ENCODE data around the gene CBLIF. TPM values are rescaled to one million over a fixed set of nuclear protein-coding genes. Genes with fewer than 3 reads are reported as not detected.
A peak's percentile ranks its signal among the peaks of the same experiment; 100 is the strongest.

The CBLIF gene
- total RNA-seq, 1 experiment from 2014 or later: not detected

DNA sequence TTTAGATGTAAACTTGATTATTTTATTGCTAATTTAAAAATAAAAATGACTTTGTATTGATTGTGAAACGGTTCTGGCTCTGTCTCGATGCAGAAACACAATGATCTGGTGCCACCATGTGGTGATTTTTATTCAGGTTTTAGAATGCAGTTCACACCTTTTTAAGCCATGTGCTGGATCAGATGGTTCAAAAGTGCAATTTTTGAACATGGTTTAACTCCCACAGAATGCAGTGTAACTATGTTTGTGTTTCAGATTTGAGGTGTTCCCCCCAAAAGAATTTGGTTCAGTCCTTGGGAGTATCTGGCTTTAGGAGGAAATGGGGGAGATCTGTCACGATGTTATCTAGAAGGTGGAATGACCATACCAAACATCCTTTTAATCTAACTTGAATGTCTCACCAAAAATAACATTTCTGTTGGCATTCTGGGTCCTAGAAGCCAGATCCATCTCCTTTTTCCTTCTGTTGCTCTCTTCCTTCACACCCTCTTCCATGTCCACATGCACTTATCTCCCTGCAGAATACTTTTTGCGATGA, 42.6 kb downstream of the CBLIF start:
- peak; percentile 70 for DNase-seq (ENCODE audit: low spot score)
- POLR2A ChIA-PET (ENCODE audit: low non-redundant PET): no interaction called here
- Histone ChIP-seq H3K27me3 (replicated peaks; ENCODE audit: insufficient read depth, low read depth, low read length, poor library complexity) (no peaks in the 10 kb centered on the region), H3K4me1 (ENCODE audit: insufficient read depth, low read length, poor library complexity, severe bottlenecking) (no peaks in the 10 kb centered on the region), H3K36me3 (ENCODE audit: insufficient read depth, low read length, poor library complexity, severe bottlenecking) (peaks cover 18% of the 10 kb centered on the region), H3K27ac (ENCODE audit: low read depth, low read length, poor library complexity, severe bottlenecking) (no peak overlapping the region), H3K4me3 (ENCODE audit: low read depth, low read length, poor library complexity, severe bottlenecking) (no peak overlapping the region), H3K9me3 (ENCODE audit: low read depth, low read length, poor library complexity, severe bottlenecking) (no peaks in the 10 kb centered on the region)
- intact Hi-C loops (cut with micrococcal nuclease; ENCODE audit: unreplicated experiment): loop anchor here (1.0 to 2.0 kb wide), 2 partner anchors 48 to 266 kb away; no protein-coding TSS in a partner anchor
- CTCF ChIA-PET: no interaction called here
- TF ChIP-seq, protein P1, sequence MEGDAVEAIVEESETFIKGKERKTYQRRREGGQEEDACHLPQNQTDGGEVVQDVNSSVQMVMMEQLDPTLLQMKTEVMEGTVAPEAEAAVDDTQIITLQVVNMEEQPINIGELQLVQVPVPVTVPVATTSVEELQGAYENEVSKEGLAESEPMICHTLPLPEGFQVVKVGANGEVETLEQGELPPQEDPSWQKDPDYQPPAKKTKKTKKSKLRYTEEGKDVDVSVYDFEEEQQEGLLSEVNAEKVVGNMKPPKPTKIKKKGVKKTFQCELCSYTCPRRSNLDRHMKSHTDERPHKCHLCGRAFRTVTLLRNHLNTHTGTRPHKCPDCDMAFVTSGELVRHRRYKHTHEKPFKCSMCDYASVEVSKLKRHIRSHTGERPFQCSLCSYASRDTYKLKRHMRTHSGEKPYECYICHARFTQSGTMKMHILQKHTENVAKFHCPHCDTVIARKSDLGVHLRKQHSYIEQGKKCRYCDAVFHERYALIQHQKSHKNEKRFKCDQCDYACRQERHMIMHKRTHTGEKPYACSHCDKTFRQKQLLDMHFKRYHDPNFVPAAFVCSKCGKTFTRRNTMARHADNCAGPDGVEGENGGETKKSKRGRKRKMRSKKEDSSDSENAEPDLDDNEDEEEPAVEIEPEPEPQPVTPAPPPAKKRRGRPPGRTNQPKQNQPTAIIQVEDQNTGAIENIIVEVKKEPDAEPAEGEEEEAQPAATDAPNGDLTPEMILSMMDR (conservative IDR thresholded peaks at IDR 0.05; ENCODE audit: low read depth, low read length): peak; percentile 82
- TF ChIP-seq EZH2 (IDR thresholded peaks at IDR 0.05; ENCODE audit: borderline replicate concordance, low read depth, low read length, poor library complexity, severe bottlenecking): no peak
- BruUV-seq (replicated peaks): no TSS peak

DNA sequence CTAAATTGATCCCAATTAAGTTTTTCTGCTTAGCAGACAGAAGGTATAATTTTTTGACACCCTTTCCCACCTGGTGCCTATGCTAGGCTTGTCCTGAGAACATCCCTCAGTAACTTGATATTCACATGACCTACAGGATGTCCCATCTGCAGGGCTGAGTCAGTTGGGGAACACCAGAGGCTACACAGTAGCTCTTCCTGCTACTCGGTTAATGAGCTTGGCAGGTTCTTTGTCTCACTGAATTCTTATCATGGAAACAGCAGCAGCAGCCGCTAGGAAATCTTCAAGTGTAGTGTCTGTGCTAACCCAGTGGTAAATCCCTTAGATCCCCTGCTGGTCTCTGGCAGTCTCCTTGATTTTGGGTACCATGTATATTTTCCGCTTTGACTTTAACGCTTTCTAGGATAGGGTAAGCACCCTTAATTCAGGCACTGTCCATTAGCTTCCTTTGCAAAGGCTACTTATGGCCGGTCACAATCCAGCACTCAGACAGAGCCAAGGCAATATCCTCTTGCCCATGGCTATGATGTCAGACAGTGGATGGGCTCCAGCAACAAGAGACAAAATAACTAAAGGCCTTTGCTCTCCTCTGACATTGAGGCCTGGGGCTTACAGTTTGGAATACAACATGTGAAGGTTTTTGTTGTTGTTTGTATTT, 43.2 kb downstream of the CBLIF start:
- no peaks in the 10 kb centered on the region for H3K27me3 ChIP-seq (replicated peaks; ENCODE audit: insufficient read depth, low read depth, low read length, poor library complexity)
- no peak overlapping the region for H3K27ac ChIP-seq (ENCODE audit: low read depth, low read length, poor library complexity, severe bottlenecking)
- DNase-seq (ENCODE audit: low spot score): peak; percentile 35
- H3K9me3 ChIP-seq (ENCODE audit: low read depth, low read length, poor library complexity, severe bottlenecking): no peaks in the 10 kb centered on the region
- no peak overlapping the region for H3K4me3 ChIP-seq (ENCODE audit: low read depth, low read length, poor library complexity, severe bottlenecking)
- POLR2A ChIA-PET (ENCODE audit: low non-redundant PET): interaction anchor here (0.6 kb wide), 1 partner anchor 116 kb away, joined by 3 read pairs; no protein-coding TSS in a partner anchor
- CTCF ChIA-PET: interaction anchor here (1.4 kb wide), 1 partner anchor 47 kb away, joined by 5 read pairs; the partner anchor contains the start of gene STX3
- intact Hi-C loops (cut with micrococcal nuclease; ENCODE audit: unreplicated experiment): loop anchor here (1.0 to 2.0 kb wide), 2 partner anchors 48 to 265 kb away; no protein-coding TSS in a partner anchor
- H3K4me1 ChIP-seq (ENCODE audit: insufficient read depth, low read length, poor library complexity, severe bottlenecking): no peaks in the 10 kb centered on the region
- H3K36me3 ChIP-seq (ENCODE audit: insufficient read depth, low read length, poor library complexity, severe bottlenecking): peaks cover 16% of the 10 kb centered on the region
- TF ChIP-seq, protein P1 (conservative IDR thresholded peaks at IDR 0.05; ENCODE audit: low read depth, low read length): no peak
- TF ChIP-seq EZH2 (IDR thresholded peaks at IDR 0.05; ENCODE audit: borderline replicate concordance, low read depth, low read length, poor library complexity, severe bottlenecking): no peak
- BruUV-seq (replicated peaks): no TSS peak

DNA sequence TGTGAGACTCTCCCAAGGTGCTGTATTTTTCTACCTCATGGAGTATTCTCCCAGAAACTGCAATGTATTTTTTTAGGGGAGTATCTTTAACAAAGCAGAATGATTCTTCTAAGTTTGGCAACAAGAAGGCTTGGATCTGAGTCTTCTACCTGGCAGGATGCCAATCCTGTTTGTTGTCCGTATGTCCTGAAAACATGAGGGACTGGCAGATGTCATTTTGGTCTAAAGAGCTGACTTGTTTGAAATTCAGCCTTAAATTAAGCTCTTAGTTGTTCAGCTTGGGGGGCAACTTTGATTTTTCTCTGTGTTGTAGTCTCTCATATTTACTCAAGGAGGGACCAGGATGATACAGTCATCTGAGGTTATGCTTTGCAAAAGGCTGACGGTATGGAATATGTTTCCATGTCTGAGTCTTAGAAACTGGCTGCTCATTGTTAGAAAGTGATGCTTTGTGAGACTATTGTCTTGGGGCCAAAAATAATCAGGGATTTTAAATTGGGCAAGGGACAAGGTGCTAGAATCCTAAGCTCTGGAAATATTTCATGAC, 44.1 kb downstream of the CBLIF start:
- peaks cover 8% of the 10 kb centered on the region for H3K36me3 ChIP-seq (ENCODE audit: insufficient read depth, low read length, poor library complexity, severe bottlenecking)
- no peak for TF ChIP-seq EZH2 (IDR thresholded peaks at IDR 0.05; ENCODE audit: borderline replicate concordance, low read depth, low read length, poor library complexity, severe bottlenecking)
- TF ChIP-seq, protein P1 (conservative IDR thresholded peaks at IDR 0.05; ENCODE audit: low read depth, low read length): no peak
- H3K9me3 ChIP-seq (ENCODE audit: low read depth, low read length, poor library complexity, severe bottlenecking): no peaks in the 10 kb centered on the region
- H3K27ac ChIP-seq (ENCODE audit: low read depth, low read length, poor library complexity, severe bottlenecking): no peak overlapping the region
- DNase-seq (ENCODE audit: low spot score): no peak
- POLR2A ChIA-PET (ENCODE audit: low non-redundant PET): interaction anchor here (0.6 kb wide), 1 partner anchor 117 kb away, joined by 3 read pairs; no protein-coding TSS in a partner anchor
- no peaks in the 10 kb centered on the region for H3K27me3 ChIP-seq (replicated peaks; ENCODE audit: insufficient read depth, low read depth, low read length, poor library complexity)
- no peak overlapping the region for H3K4me3 ChIP-seq (ENCODE audit: low read depth, low read length, poor library complexity, severe bottlenecking)
- no TSS peak for BruUV-seq (replicated peaks)
- CTCF ChIA-PET: interaction anchor here (1.4 kb wide), 1 partner anchor 46 kb away, joined by 5 read pairs; the partner anchor contains the start of gene STX3
- intact Hi-C loops (cut with micrococcal nuclease; ENCODE audit: unreplicated experiment): no loop called here
- H3K4me1 ChIP-seq (ENCODE audit: insufficient read depth, low read length, poor library complexity, severe bottlenecking): no peaks in the 10 kb centered on the region

Data from A673 (cell line).